GM18498 (cell line): ENCODE results near the gene RAD9A.
"Not testable (repeated sequence)": the region's sequence is repeated elsewhere in the genome, so short reads cannot be mapped to it uniquely, and the experiment has no call there.

Experiments
- ATAC-seq: cut with Tn5 transposase; IDR thresholded peaks from one replicate; pipeline ENCODE4 v1.9.1; 2021; ENCODE audit warnings: mild to moderate bottlenecking, moderate library complexity; ENCODE audit not compliant: unreplicated experiment

RAD9A gene

GRCh38 chr11:67395555-67396258, 3.9 kb downstream of the RAD9A start:
- ATAC-seq: no peak

DNA sequence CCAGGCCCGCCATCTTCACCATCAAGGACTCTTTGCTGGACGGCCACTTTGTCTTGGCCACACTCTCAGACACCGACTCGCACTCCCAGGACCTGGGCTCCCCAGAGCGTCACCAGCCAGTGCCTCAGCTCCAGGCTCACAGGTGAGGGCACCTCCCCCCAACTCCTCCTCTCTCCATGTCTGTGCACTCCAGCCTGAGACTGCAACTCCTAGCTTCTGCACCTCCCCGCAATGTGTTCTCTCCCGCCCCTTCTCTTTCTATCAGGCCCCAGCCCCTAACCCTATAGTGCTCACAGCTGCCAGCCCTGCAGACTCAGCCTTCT, 4.4 kb downstream of the RAD9A start:
- ATAC-seq: no peak

- no peak for ATAC-seq
These were observed 5.0 kb downstream of the RAD9A start for GRCh38 chr11:67396587-67397389.

DNA sequence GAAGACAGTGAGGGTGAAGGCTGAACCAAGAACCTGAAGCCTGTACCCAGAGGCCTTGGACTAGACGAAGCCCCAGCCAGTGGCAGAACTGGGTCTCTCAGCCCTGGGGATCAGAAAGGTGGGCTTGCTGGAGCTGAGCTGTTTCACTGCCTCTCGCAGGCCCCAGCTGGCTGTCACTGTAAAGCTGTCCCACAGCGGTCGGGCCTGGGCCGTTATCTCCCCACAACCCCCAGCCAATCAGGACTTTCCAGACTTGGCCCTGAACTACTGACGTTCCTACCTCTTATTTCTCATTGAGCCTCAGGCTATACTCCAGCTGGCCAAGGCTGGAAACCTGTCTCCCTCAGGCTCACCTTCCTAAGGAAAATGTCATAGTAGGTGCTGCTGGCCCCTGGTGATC, 5.8 kb downstream of the RAD9A start:
- ATAC-seq: no peak

DNA sequence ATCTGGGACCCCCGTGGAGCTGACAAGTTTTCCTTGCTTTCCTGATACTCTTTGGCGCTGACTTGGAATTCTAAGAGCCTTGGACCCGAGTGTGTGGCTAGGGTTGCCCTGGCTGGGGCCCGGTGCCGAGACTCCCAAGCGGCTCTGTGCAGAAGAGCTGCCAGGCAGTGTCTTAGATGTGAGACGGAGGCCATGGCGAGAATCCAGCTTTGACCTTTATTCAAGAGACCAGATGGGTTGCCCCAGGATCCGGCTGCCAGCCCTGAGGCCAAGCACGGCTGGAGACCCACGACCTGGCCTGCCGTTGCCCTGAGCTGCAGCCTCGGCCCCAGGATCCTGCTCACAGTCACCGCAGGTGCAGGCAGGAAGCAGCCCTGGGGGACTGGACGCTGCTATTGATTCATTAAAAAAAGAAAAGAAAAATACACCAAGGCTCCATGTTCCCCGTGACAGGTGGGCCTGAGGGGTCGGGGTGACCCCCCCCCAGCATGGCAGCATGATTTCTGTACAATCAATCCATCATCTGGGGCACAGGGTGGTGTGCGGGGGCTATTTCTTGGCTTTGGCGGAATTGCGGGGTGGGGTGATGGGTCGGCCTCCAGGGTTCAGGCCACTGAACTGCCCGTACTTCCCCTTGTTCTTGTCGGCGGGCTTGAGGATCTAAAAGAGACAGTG, 6.3 kb downstream of the RAD9A start:
- no peak for ATAC-seq

- no peak for ATAC-seq
These were observed 7.1 kb downstream of the RAD9A start for GRCh38 chr11:67398661-67399563.

GRCh38 chr11:67400251-67400941, 8.6 kb downstream of the RAD9A start:
- ATAC-seq: no peak

GRCh38 chr11:67400942-67401494, 9.2 kb downstream of the RAD9A start:
- ATAC-seq: no peak

- ATAC-seq: peak; percentile 78
These were observed 9.9 kb downstream of the RAD9A start, which contains the start of gene PPP1CA for GRCh38 chr11:67401495-67402191. TSS of gene PPP1CA (minus strand) at chr11:67401858. CDS start at chr11:67401782, 76 bp downstream.

DNA sequence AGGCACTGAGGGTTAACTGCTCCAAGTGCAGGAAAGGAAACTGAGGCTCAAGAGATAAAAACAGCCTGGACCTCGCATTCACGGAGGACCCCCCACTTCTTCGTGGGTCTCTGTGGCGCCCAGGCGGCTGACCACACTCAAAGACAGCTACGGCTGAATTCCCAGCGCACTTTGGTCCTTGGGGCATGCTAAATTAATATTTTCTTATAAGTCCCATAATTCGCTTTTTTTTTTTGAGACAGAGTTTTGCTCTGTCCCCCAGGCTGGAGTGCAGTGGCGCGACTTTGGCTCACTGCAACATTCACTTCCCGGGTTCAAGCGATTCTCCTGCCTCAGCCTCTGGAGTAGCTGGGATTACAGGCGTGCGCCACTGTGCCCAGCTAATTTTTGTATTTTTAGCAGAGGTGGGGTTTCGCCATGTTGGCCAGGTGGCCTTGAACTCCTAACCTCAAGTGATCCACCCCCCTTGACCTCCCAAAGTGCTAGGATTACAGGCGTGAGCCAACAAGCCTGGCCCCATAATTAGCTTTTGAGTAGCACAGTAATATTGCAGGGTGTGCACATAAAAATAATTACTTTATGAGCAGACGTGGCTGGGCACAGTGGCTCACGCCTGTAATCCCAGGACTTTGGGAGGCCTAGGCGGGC, 10.5 kb downstream of the RAD9A start:
- not testable (repeated sequence) for ATAC-seq

- ATAC-seq: not testable (repeated sequence)
These were observed 11.3 kb downstream of the RAD9A start for GRCh38 chr11:67403085-67403484.

- no peak for ATAC-seq
These were observed 12.9 kb downstream of the RAD9A start for GRCh38 chr11:67404515-67405195.

DNA sequence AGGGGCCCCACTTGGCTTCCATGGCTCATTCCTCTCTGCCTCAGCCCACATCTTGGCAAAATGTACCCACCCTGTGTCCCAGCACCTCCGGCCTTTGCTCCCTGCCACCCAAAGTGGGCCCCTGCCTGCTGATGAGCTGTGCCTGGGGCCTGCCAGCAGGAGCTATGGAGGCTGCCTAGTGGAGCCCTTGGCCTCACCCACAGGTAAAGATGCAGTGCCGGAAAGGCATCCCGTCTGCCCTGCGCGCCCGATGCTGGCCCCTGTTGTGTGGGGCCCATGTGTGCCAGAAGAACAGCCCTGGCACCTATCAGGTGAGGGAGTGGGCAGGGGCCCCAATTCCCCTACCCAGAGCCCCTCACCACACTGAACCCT, 13.4 kb downstream of the RAD9A start:
- ATAC-seq: no peak

DNA sequence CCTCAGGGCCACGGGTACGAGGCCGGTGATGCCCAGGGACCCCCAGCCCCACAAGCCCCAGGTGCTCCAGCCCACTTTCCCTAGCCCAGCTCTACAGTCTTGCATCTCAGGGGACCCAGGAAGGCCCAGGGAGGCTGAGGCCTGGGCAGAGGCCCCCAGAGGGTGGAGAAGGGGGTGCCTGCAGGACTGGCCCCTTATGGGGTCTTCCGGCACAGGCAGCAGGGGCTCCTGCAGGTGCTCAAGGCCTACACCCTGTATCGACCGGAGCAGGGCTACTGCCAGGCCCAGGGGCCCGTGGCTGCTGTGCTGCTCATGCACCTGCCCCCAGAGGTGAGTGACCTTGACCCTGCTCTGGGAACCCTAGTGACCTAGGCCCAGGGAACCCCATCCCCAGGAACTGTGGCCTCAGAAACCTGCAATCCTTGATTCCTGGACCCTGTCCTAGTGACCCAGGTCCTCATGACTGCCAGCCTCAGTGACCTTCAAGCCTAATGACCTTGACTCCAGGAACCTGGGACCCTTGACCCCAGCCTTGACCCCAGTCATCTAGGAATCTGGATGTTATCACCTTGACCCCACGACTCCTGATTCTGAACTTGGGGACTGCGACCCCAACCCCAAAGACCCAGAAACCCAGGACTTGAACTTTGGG, 14.0 kb downstream of the RAD9A start:
- no peak for ATAC-seq

DNA sequence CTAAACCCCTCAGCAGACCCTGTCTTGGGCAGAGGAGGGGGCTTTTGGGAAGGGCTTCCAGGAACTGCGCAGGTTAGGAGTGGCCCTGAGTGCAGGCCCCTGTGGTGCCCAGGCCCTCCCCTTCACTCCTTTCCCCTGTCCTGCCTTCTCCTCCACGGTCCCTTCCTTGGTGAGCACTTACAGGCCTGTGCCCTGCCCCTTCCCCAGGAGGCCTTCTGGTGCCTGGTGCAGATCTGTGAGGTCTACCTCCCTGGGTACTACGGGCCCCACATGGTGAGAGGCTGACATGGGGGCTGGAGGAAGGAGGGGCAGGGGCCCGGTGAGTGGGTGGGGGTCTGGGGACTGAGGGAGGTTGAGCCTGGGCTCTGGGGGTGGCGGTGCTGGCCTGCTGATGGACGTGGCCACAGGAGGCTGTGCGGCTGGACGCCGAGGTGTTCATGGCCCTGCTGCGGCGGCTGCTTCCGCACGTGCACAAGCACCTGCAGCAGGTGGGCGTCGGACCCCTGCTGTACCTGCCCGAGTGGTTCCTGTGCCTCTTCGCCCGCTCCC, 14.7 kb downstream of the RAD9A start:
- ATAC-seq: no peak

GRCh38 chr11:67406969-67407687, 15.3 kb downstream of the RAD9A start:
- ATAC-seq: no peak

GRCh38 chr11:67407688-67408163, 15.9 kb downstream of the RAD9A start:
- ATAC-seq: no peak
